Measurements from ENCODE around the gene RABGGTA. TPM values are rescaled to one million over a fixed set of nuclear protein-coding genes. Genes with fewer than 3 reads are reported as not detected.

Gene RABGGTA
- total RNA-seq, 1 donor from 2014 or later, result 32.6 TPM

GRCh38 chr14:24290746-24291145 is 19.3 kb upstream of the RABGGTA start:
- DNase-seq (ENCODE audit: low read depth), result no peak
- Histone ChIP-seq H3K36me3 (ENCODE audit: control insufficient read depth, insufficient read depth, low read length) (peaks cover 30% of the 10 kb centered on the region), H3K27me3 (ENCODE audit: control insufficient read depth, insufficient read depth, low read length) (no peaks in the 10 kb centered on the region), H3K4me3 (ENCODE audit: low read depth, low read length) (no peak overlapping the region)
- TF ChIP-seq CTCF (IDR thresholded peaks at IDR 0.05; ENCODE audit: insufficient read depth, low read length, severe bottlenecking), result no peak
- no peak for FAIRE-seq

- TF ChIP-seq CTCF (IDR thresholded peaks at IDR 0.05; ENCODE audit: insufficient read depth, low read length, severe bottlenecking), result no peak
- Histone ChIP-seq H3K4me3 (ENCODE audit: low read depth, low read length) (no peak overlapping the region), H3K36me3 (ENCODE audit: control insufficient read depth, insufficient read depth, low read length) (peaks cover 25% of the 10 kb centered on the region), H3K27me3 (ENCODE audit: control insufficient read depth, insufficient read depth, low read length) (no peaks in the 10 kb centered on the region)
- no peak for DNase-seq (ENCODE audit: low read depth)
- no peak for FAIRE-seq
Observed at GRCh38 chr14:24289649-24290280, 18.4 kb upstream of the RABGGTA start.

DNA sequence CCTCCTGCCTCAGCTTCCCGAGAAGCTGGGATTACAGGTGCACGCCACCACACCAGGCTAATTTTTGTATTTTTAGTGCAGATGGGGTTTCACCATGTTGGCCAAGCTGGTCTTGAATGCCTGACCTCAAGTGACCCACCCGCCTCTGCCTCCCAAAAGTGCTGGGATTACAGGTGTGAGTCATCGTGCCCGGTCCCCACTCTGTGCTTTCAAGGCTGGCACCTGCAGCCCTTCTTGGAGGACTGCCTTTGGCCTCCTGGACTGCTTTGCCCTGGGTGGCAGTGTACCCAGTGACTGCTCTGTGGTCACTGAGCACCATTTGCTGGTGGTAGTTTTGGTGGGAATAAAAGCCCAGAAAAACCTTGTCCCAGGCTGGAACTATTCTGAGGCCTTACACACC is 15.6 kb upstream of the RABGGTA start:
- FAIRE-seq, result no peak
- TF ChIP-seq CTCF (IDR thresholded peaks at IDR 0.05; ENCODE audit: insufficient read depth, low read length, severe bottlenecking), result no peak
- Histone ChIP-seq H3K4me3 (ENCODE audit: low read depth, low read length) (no peak overlapping the region), H3K27me3 (ENCODE audit: control insufficient read depth, insufficient read depth, low read length) (no peaks in the 10 kb centered on the region), H3K36me3 (ENCODE audit: control insufficient read depth, insufficient read depth, low read length) (peaks cover 17% of the 10 kb centered on the region)
- no peak for DNase-seq (ENCODE audit: low read depth)

GRCh38 chr14:24285351-24285750 is 14.0 kb upstream of the RABGGTA start:
- FAIRE-seq (no peak), DNase-seq (ENCODE audit: low read depth) (no peak)
- Histone ChIP-seq H3K27me3 (ENCODE audit: control insufficient read depth, insufficient read depth, low read length) (no peaks in the 10 kb centered on the region), H3K36me3 (ENCODE audit: control insufficient read depth, insufficient read depth, low read length) (peaks cover 7% of the 10 kb centered on the region), H3K4me3 (ENCODE audit: low read depth, low read length) (no peak overlapping the region)
- no peak for TF ChIP-seq CTCF (IDR thresholded peaks at IDR 0.05; ENCODE audit: insufficient read depth, low read length, severe bottlenecking)

- FAIRE-seq (no peak), DNase-seq (ENCODE audit: low read depth) (no peak)
- H3K4me3 ChIP-seq (ENCODE audit: low read depth, low read length), result no peak overlapping the region
- TF ChIP-seq CTCF (IDR thresholded peaks at IDR 0.05; ENCODE audit: insufficient read depth, low read length, severe bottlenecking), result no peak
- peaks cover under 1% of the 10 kb centered on the region for H3K36me3 ChIP-seq (ENCODE audit: control insufficient read depth, insufficient read depth, low read length)
- no peaks in the 10 kb centered on the region for H3K27me3 ChIP-seq (ENCODE audit: control insufficient read depth, insufficient read depth, low read length)
Observed at GRCh38 chr14:24284501-24285035, 13.2 kb upstream of the RABGGTA start.
